HG03457 (cell line): ENCODE data around the gene ELFN1.

Experiments
- ATAC-seq: cut with Tn5 transposase; IDR thresholded peaks from one replicate; pipeline ENCODE4 v1.9.1; 2021; ENCODE audit warnings: moderate number of reproducible peaks; ENCODE audit not compliant: unreplicated experiment

ELFN1 gene

DNA sequence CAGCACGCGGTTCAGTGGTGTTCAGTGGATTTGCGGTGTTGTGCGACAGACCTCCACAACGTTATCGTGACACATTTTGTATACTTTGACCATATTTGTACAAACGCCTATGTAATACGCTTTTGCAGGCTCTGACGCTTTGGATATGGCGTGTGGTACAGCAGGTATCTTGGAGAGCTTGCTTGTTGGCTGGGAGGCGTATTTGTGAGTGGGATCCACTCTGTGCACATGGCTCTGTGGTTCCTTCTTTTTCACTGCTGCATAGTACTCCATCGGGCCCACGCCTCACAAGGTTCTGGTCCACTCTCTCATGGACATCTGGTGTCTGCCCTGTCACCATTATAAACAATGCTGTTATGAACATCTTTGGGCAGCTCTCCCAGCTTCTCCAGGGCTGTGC lies 53.2 kb downstream of the ELFN1 start:
- no peak for ATAC-seq

- ATAC-seq: no peak
Observed at GRCh38 chr7:1724118-1724910, 54.2 kb downstream of the ELFN1 start.

DNA sequence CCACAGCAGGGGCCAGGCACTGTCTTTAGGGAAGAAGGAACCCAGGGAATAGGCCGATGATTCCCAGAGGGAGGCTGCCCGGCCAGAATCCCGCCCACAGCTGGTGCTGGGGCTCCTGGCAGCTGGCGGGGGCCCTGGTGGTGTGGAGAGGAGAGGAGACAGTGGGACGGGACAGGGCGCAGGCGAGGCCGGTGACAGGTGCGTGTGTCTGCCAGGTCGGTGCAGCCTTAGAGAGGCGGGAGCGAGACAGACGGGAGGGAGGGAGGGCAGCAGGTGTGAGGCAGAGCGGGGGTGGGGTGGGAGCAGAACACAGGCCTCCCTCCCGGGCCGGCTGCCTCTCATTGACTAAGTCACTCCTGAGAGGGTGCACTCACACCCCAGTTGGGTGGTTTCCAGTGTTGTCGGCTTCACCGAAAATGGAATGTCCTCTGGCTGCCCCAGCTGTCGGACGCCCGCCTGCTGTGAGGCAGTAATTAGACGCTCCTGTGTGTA lies 55.2 kb downstream of the ELFN1 start:
- no peak for ATAC-seq

DNA sequence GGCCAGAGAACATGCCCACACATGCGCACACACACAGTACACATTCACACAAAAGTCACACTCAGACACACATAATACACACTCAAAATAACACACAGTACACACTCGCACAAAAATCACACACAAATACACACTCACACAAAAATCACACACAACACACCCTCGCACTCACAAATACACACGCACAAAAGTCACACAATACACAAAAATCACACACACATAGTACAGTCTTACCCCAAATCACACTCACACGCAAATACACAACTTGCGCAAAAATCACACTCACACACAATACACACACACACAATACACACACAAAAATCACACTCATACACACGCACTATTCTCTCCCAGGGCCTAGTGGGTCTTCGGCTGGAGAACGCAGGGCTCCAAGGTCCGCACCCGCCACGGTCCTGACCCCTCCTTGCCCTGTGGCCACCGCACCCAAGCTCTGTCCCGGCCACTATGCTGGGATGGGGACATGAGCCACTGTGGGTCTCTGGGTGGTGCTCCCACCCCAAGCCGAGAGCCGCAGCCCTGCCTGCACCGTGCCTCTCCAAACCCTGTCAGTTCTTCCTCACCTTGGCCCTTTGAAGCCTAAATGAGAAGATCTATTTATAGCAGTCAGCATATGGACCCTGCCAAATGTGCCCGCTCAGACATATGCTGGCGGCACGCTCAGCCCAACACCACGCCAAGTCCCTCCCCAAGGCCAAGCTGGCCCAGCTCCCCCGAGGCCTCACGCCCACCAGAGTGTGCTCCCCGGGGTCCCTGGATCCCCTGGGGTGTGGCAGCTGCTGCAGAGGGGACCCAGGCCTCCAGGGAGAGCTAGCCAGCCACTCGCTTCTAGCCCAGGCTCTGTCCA lies 55.9 kb downstream of the ELFN1 start:
- no peak for ATAC-seq

- ATAC-seq: no peak
Observed at GRCh38 chr7:1727079-1727478, 57.0 kb downstream of the ELFN1 start.

DNA sequence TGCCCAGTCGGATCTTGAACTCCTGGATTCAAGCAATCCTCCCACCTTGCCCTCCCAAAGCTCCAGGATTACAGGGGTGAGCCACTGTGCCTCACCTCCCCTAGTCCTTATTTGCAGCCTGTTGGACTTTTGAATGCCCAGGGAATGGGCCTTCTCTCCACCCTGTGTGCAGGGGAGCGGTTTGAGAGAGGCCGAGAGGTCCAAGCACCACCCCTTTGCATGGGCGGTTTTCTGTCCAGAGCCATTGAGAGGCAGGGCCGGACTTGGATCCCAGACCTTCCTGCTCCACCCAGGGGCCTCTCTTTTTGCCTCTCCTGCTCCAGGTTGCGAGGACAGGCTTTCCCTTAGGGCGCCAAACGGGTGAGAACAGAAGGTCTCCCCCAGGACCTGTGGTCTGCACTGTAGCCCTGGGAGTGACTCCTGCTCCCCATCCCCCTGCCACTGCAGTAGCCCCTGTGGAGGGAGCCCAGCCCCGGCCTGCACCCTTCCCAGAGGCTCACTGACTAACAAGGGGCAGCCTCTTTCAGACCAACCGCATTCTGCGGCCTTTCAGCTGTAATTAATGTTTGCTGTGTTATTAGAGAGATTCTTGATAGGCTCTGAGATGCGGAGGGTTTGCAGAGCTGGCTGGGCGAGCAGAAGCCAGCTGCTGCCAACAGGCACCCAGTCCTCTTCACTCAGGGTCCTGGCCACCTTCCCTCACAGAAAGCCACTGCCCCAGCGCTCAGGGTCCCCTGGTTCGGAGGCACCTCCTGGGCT lies 57.9 kb downstream of the ELFN1 start:
- no peak for ATAC-seq

DNA sequence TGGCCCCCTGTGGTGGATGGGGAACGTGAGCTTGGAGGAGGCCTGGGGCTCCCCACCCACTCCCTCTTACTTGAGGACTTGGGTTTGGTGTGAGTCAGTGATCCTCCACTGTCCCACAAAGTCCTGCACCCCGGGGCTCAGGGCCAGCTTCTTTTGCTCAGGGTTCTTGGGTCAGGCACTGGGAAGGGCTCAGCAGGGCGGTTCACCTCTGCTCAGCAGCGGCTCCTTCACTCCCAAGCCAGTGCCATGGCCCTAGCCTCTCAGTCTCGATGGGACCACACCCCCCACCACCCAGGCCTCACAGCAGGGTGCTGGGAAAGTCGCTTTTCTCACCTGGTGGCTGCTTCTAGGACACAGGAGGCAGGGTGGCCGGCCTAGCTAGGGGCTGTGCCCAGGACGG lies 59.1 kb downstream of the ELFN1 start:
- no peak for ATAC-seq

DNA sequence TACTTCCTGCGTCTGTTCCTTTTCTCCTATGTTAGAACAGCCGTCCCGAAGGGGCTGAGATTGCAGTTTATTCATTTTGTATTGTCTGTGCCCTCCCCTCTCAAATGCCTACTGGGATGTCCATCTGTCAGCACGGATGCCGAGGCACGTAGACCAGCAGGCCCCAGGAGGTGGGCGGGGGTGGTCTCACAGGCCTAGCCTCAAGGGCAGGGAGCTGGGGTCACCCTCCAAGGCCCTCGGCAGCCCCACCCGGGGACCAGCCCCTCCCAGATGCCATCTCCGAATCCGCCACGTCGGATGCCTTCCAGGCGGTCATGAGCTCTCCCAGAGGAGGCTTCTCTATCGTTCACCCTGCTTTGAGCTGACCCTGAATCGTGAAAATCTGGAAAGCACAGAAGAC lies 59.7 kb downstream of the ELFN1 start:
- ATAC-seq: no peak

DNA sequence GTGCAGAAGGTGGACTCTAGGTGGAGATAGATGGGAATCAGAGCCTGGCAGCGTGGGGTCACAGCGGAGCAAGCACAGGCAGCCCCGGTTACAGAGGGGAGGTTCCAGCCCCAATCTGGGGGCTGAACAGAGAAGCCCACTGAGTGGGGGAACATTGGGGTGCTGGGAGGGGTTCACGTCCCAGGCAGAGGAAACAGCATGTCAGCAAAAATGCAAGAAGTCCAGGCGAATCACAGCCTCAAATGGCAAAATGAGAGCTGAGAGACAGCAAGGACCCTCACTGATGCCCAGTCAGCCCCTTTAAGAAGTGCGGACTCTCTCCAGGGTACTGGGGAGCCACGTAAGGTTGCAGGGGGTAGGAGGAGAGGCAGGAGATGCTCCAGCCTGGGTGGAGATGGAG lies 62.0 kb downstream of the ELFN1 start:
- ATAC-seq: no peak

GRCh38 chr7:1732645-1733044 lies 62.6 kb downstream of the ELFN1 start:
- no peak for ATAC-seq

GRCh38 chr7:1733206-1733907 lies 63.3 kb downstream of the ELFN1 start:
- ATAC-seq: no peak

- no peak for ATAC-seq
Observed at GRCh38 chr7:1733908-1734730, 64.0 kb downstream of the ELFN1 start.

DNA sequence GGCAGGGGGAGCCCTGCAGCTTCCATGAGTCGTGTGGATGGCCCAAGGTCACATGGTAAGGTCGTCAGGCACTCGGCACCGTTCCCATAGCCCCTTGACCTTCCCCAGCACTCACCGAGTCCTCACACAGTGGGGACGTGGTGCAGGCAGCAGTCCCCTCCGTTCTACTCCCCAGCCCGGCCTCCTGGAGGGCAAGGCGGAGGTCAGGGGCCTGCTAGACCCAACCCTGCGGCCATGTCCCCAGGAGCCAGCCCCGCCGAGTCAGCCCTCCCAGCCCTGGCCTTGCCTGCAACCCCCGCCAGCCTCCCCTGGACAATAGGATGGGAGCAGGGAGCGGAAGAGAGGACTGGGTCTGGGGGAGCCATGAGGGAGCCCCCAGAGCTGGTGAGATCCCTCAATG lies 65.2 kb downstream of the ELFN1 start:
- no peak for ATAC-seq

- ATAC-seq: no peak
Observed at GRCh38 chr7:1735806-1736483, 65.9 kb downstream of the ELFN1 start.

- no peak for ATAC-seq
Observed at GRCh38 chr7:1736484-1736817, 66.4 kb downstream of the ELFN1 start.

DNA sequence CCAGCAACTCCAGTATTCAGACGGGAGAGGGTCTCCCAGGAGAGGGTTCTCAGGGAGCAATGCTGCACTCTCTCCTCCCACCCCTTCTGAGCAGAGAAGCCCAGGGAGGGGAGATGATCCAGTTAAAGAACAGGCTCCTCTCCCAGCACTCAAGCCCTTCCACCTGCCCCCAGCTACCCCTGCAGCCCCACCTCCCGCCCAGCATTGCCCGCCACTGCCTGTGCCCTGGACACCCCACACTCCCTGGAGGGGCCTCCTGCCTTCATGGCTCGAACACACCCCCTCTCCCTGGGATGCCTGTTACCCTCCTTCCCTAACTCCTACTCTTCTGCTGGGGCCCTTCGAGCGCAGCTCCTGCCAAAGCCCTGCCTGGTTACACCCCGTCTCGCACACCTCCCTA lies 66.8 kb downstream of the ELFN1 start:
- no peak for ATAC-seq

DNA sequence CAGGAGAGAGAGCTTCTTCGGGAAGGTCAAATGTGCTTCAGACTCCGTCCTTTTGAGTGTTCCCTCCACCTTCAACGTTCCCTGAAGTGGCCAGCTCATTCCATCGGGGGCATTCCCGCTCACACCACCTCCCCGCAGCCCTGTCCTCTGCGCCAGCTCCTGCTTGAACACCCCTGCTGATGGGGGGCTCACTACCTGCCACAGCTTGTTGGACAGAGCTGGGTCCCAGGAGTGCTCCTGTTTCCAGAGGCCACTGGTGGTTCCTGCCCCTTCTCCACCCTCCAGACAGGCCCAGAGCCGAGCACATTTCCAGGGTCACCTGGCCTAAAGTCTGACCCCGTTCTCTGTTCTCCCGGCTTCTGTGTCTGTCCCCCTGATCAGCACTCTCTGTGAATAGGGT lies 67.4 kb downstream of the ELFN1 start:
- no peak for ATAC-seq

DNA sequence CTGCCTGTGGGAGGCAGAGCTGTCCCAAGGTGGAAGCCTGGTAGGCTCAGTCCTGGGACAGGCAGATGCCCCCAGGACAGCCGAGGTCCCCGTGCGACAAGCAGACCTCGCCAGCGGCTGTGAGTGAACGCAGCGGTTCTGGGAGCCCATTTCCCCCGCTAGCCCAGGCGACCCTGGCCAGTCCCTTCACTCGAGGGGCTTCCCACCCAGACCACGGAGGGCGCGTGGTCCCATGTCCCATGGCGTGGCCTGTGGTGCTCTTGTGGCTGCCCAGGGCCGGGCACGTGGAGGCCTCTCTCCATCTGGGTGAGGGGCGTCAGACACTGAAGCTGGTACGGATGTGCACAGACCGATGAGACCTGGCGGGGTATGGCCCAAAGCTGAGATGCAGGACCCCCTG lies 67.9 kb downstream of the ELFN1 start:
- no peak for ATAC-seq

GRCh38 chr7:1738511-1738910 lies 68.4 kb downstream of the ELFN1 start:
- no peak for ATAC-seq
